ENCODE data around the gene SEMA4A.

DNA sequence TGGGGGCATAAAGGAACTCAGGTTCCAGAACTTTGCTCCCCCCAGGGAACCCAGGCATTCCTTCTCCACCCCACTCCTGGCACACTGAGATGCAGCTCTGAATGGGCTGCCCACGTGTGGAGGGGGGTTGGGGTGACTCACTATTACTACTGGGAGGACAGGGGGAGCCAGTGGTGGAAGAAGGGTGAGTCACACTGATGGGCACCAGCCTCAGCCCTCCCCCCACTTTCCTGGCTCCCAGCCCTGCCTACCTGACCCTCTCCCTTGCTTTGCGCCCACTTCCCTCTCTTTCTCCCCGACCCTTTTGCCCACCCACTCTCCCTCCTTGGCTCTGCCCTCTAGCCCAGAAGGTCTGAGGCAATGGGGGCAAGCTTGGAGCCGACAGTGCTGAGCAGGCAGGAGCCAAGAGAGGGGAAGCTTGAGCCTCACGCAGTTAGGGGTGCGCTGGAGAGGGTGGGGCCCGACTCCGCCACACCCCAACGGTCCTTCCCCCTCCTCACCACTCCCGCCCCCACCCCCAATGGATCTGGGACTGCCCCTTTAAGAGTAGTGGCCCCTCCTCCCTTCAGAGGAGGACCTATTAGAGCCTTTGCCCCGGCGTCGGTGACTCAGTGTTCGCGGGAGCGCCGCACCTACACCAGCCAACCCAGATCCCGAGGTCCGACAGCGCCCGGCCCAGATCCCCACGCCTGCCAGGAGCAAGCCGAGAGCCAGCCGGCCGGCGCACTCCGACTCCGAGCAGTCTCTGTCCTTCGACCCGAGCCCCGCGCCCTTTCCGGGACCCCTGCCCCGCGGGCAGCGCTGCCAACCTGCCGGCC lies 39.1 kb upstream of the SEMA4A start, which contains the start of gene LMNA:
- TF ChIP-seq CTCF (conservative IDR thresholded peaks at IDR 0.05; ENCODE audit: low read length) = no peak
- no peak for TF ChIP-seq EZH2phosphoT487 (IDR thresholded peaks at IDR 0.05; ENCODE audit: borderline replicate concordance)

Measured in Loucy (cell line).